PC-9 (cell line): ENCODE data around the gene FAM149A. TPM values are rescaled to one million over a fixed set of nuclear protein-coding genes. Genes with fewer than 3 reads are reported as not detected.

ENCODE experiments used
- BruUV-seq: library from RNA; stranded (reverse); fragments of 400-500 nt; replicated peaks from 2 replicates; lab custom pipeline; 2021; lab: Mats Ljungman, UMichigan
- CTCF ChIA-PET: fragments of 300-600 bp; sonication (Branson Sonifier 250); formaldehyde crosslinking; loops from one replicate; lab custom pipeline; 2022; ENCODE audit warnings: antibody characterized with exemption; lab: Charles Lee
- POLR2A ChIA-PET: fragments of 300-600 bp; sonication (Branson Sonifier 250); formaldehyde crosslinking; loops from one replicate; lab custom pipeline; 2022; ENCODE audit warnings: antibody characterized with exemption; ENCODE audit not compliant: unreplicated experiment; lab: Charles Lee
- DNase-seq, 2 experiments: peaks; one replicate each; pipeline versions ENCODE4 v3.0.0 to v3.0.0-alpha.2; 2015 to 2022; ENCODE audit warnings: mixed read lengths in 1 of 2
- H2AFZ ChIP-seq: fragments of 200-600 bp; sonication (generic); 2 replicates; pipeline ENCODE4 v1.8.1; 2017; ENCODE audit warnings: antibody characterized with exemption
- H3F3A ChIP-seq: fragments of 200-600 bp; sonication (generic); 2 replicates; pipeline ENCODE4 v1.8.1; 2017; ENCODE audit warnings: antibody characterized with exemption, mild to moderate bottlenecking, low read depth; ENCODE audit not compliant: insufficient read depth
- H3K27ac ChIP-seq: fragments of 200-600 bp; sonication (generic); 2 replicates; pipeline ENCODE4 v1.6.1; 2016; ENCODE audit warnings: mixed run types
- H3K27me3 ChIP-seq: fragments of 200-600 bp; sonication (generic); 2 replicates; pipeline ENCODE4 v1.6.1; 2016; ENCODE audit warnings: low read depth, mixed run types; ENCODE audit not compliant: insufficient read depth
- H3K36me3 ChIP-seq: fragments of 200-600 bp; sonication (generic); 2 replicates; pipeline ENCODE4 v1.6.1; 2016; ENCODE audit warnings: low read depth, mixed run types
- H3K4me1 ChIP-seq: fragments of 200-600 bp; sonication (generic); replicated peaks from 2 replicates; pipeline ENCODE4 v1.6.1; 2016; ENCODE audit warnings: mixed run types; ENCODE audit not compliant: insufficient read depth
- H3K4me2 ChIP-seq: fragments of 200-600 bp; sonication (generic); 2 replicates; pipeline ENCODE4 v1.6.1; 2017; ENCODE audit warnings: mixed run types
- H3K4me3 ChIP-seq: fragments of 200-600 bp; sonication (generic); 2 replicates; pipeline ENCODE4 v1.6.1; 2016; ENCODE audit warnings: mixed run types
- H3K79me2 ChIP-seq: fragments of 200-600 bp; sonication (generic); 2 replicates; pipeline ENCODE4 v1.6.1; 2017; ENCODE audit warnings: low read depth, mixed run types
- H3K9me2 ChIP-seq: fragments of 200-600 bp; sonication (generic); 2 replicates; pipeline ENCODE4 v1.8.1; 2017; ENCODE audit warnings: mild to moderate bottlenecking; ENCODE audit not compliant: insufficient read depth
- H3K9me3 ChIP-seq: fragments of 200-600 bp; sonication (generic); 2 replicates; pipeline ENCODE4 v1.8.1; 2016; ENCODE audit warnings: low read depth; ENCODE audit not compliant: insufficient read depth
- H4K20me1 ChIP-seq: fragments of 200-600 bp; sonication (generic); 2 replicates; pipeline ENCODE4 v1.8.1; 2017; ENCODE audit not compliant: insufficient read depth
- CTCF ChIP-seq: fragments of 200-600 bp; sonication (generic); conservative IDR thresholded peaks from 2 replicates; pipeline ENCODE4 v1.6.1; 2017; ENCODE audit warnings: mixed run types, antibody characterized with exemption, mild to moderate bottlenecking, moderate library complexity
- EZH2 ChIP-seq: fragments of 200-600 bp; sonication (generic); IDR thresholded peaks from 2 replicates; pipeline ENCODE4 v1.8.0; 2017; ENCODE audit warnings: antibody characterized with exemption, low read depth
- intact Hi-C: fragments of 100-400 bp; cut with micrococcal nuclease; formaldehyde crosslinking; loops from one replicate; pipeline ENCODE4 v1.10.0; 2022; ENCODE audit not compliant: unreplicated experiment
- total RNA-seq: library from RNA; stranded (reverse); gene quantifications from 2 replicates; pipeline ENCODE4 v1.2.3, GENCODE V29; 2021

The FAM149A gene
- total RNA-seq, 1 experiment from 2014 or later: 0.26 TPM

GRCh38 chr4:186161138-186161537, 56.6 kb downstream of the FAM149A start:
- Histone ChIP-seq H3K9me2 (no peaks in the 10 kb centered on the region), H3K27me3 (no peaks in the 10 kb centered on the region), H3K4me1 (no peaks in the 10 kb centered on the region), H3F3A (no peaks in the 10 kb centered on the region), H3K27ac (no peak overlapping the region), H3K36me3 (no peaks in the 10 kb centered on the region), H3K4me3 (no peak overlapping the region), H3K79me2 (no peaks in the 10 kb centered on the region), H3K4me2 (no peak overlapping the region), H2AFZ (no peak overlapping the region), H3K9me3 (no peaks in the 10 kb centered on the region), H4K20me1 (no peaks in the 10 kb centered on the region)
- TF ChIP-seq EZH2: no peak
- no peak for TF ChIP-seq CTCF
- no peak for DNase-seq
- ChIA-PET CTCF (no interaction called here), POLR2A (no interaction called here)
- intact Hi-C loops: no loop called here
- BruUV-seq: no TSS peak

GRCh38 chr4:186166852-186167512, 62.5 kb downstream of the FAM149A start:
- intact Hi-C loops: no loop called here
- POLR2A ChIA-PET: no interaction called here

GRCh38 chr4:186167605-186168004, 63.1 kb downstream of the FAM149A start:
- Histone ChIP-seq H3K79me2 (no peaks in the 10 kb centered on the region), H3F3A (no peaks in the 10 kb centered on the region), H3K4me1 (no peaks in the 10 kb centered on the region), H3K4me2 (no peak overlapping the region), H4K20me1 (no peaks in the 10 kb centered on the region), H3K27me3 (no peaks in the 10 kb centered on the region), H3K9me3 (no peaks in the 10 kb centered on the region), H3K36me3 (no peaks in the 10 kb centered on the region), H3K4me3 (no peak overlapping the region), H3K27ac (no peak overlapping the region), H3K9me2 (no peaks in the 10 kb centered on the region), H2AFZ (no peak overlapping the region)
- no TSS peak for BruUV-seq
- no peak for DNase-seq
- ChIA-PET POLR2A (no interaction called here), CTCF (no interaction called here)
- TF ChIP-seq EZH2: no peak
- no peak for TF ChIP-seq CTCF
- intact Hi-C loops: no loop called here

More at GRCh38 chr4:186166852-186167512, 62.5 kb downstream of the FAM149A start:
- no peaks in the 10 kb centered on the region for H3K9me2 ChIP-seq
- H3K9me3 ChIP-seq: no peaks in the 10 kb centered on the region
- no peak for DNase-seq
- no peak for TF ChIP-seq EZH2
- no peak for TF ChIP-seq CTCF
- no peak overlapping the region for H3K4me2 ChIP-seq
- H3K27ac ChIP-seq: no peak overlapping the region
- H3K4me3 ChIP-seq: no peak overlapping the region
- CTCF ChIA-PET: no interaction called here
- H3K27me3 ChIP-seq: no peaks in the 10 kb centered on the region
- H3F3A ChIP-seq: no peaks in the 10 kb centered on the region
- no peaks in the 10 kb centered on the region for H3K4me1 ChIP-seq
- H2AFZ ChIP-seq: no peak overlapping the region
- H3K36me3 ChIP-seq: no peaks in the 10 kb centered on the region
- BruUV-seq: no TSS peak
- H4K20me1 ChIP-seq: no peaks in the 10 kb centered on the region
- H3K79me2 ChIP-seq: no peaks in the 10 kb centered on the region
